DOHH2 (cell line): ENCODE data around the gene DHODH.

ENCODE experiments used
- CTCF ChIP-seq: fragments of 200-600 bp; sonication (generic); IDR thresholded peaks from one replicate; pipeline ENCODE4 v1.5.1; 2014; ENCODE audit warnings: antibody characterized with exemption, mild to moderate bottlenecking, low read depth, low read length; ENCODE audit not compliant: poor library complexity, severe bottlenecking
- EZH2phosphoT487 ChIP-seq: fragments of 200-600 bp; sonication (generic); IDR thresholded peaks from 2 replicates; pipeline ENCODE4 v1.6.1; 2017; ENCODE audit warnings: borderline replicate concordance, mild to moderate bottlenecking, antibody characterized with exemption, low read length, moderate library complexity, mixed read lengths

- TF ChIP-seq CTCF (no peak), EZH2phosphoT487 (no peak)
These were observed 12.5 kb downstream of the DHODH start for GRCh38 chr16:72021043-72021442.
